IMR-90 (cell line): ENCODE results near the gene CIDEA. TPM values are rescaled to one million over a fixed set of nuclear protein-coding genes. Genes with fewer than 3 reads are reported as not detected.

Experiments used
- CHD1 ChIP-seq: IDR thresholded peaks from 2 replicates; pipeline ENCODE4 v1.6.1; 2012; ENCODE audit warnings: low read depth, low read length, improper control_type of control experiment
- NFE2L2 ChIP-seq: fragments of 150-350 bp; IDR thresholded peaks from 2 replicates; pipeline ENCODE4 v1.6.1; 2016; ENCODE audit warnings: low read depth, mild to moderate bottlenecking, low read length
- RFX5 ChIP-seq: IDR thresholded peaks from 2 replicates; pipeline ENCODE4 v1.8.0; 2012; ENCODE audit warnings: low read depth, mild to moderate bottlenecking, low read length, moderate library complexity
- polyA plus RNA-seq, 3 experiments: library from polyadenylated mRNA; depleted of rRNA; stranded (reverse); fragments of >200 nt; gene quantifications; 2 replicates each; pipeline ENCODE4 v1.2.3, GENCODE V29; 2012; ENCODE audit warnings: low replicate concordance in 1 of 3
- total RNA-seq: library from RNA; depleted of rRNA; stranded (reverse); fragments of >200 nt; gene quantifications from 2 replicates; pipeline ENCODE4 v1.2.3, GENCODE V29; 2012
- TF ChIP-seq, protein P1 (sequence below): fragments of 150-350 bp; IDR thresholded peaks from 2 replicates; pipeline ENCODE4 v1.6.1; 2017; ENCODE audit warnings: mild to moderate bottlenecking, antibody characterized with exemption, low read length, low read depth

CIDEA gene
- total and polyA plus RNA-seq, 2 of the 4 experiments (the other 2 are of a cell fraction): not detected

DNA sequence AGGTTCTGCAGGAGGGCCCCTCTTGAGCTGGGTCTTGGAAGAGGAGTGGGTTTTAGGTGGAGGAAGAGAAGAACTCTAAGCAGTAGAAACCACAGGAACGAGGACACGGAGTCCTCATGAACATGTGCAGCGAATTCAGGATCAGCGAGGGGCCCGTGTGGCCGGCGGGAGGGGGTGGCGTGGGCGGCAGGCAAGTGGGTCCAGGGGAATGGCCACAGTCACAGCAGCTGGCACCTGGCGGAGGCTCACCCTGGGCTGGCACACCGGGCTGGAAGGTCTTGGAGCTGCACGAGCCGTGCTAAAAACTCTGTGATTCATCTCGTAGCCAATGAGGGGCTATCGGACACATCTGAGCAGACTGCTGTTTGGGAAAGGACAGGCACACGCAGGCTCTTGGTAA lies 18.0 kb upstream of the CIDEA start (continued):
- TF ChIP-seq NFE2L2 (no peak), RFX5 (no peak), CHD1 (no peak)
- TF ChIP-seq, protein P1, sequence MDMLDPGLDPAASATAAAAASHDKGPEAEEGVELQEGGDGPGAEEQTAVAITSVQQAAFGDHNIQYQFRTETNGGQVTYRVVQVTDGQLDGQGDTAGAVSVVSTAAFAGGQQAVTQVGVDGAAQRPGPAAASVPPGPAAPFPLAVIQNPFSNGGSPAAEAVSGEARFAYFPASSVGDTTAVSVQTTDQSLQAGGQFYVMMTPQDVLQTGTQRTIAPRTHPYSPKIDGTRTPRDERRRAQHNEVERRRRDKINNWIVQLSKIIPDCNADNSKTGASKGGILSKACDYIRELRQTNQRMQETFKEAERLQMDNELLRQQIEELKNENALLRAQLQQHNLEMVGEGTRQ: no peak
